Gastrocnemius medialis (tissue), 4 donors: ENCODE data around the gene LRRC71.

ENCODE experiments used
- CTCF ChIP-seq, 5 experiments: fragments of 450-650 bp in 3 of 5; fragments of 200-600 bp in 2 of 5; sonication (generic) in 2 of 5; IDR thresholded peaks in 4 of 5; conservative IDR thresholded peaks in 1 of 5; 1 replicate in 4 of 5; 2 replicates in 1 of 5; pipeline ENCODE4 v1.5.1; 2016 to 2019; ENCODE audit warnings: antibody characterized with exemption in 5 of 5, mild to moderate bottlenecking in 3 of 5, moderate library complexity in 3 of 5
- POLR2A ChIP-seq, 2 donors: fragments of 450-650 bp; IDR thresholded peaks; one replicate each; pipeline ENCODE4 v1.6.1; 2017; ENCODE audit warnings: antibody characterized with exemption in 2 of 2, mild to moderate bottlenecking in 2 of 2, moderate library complexity in 2 of 2

GRCh38 chr1:156931211-156931952 lies 10.9 kb downstream of the LRRC71 start:
- no peak for TF ChIP-seq CTCF (IDR thresholded peaks at IDR 0.05 in 4 of 5, conservative IDR thresholded peaks at IDR 0.05 in 1 of 5)
- TF ChIP-seq POLR2A (IDR thresholded peaks at IDR 0.05) = no peak
